HG03064 (cell line): ENCODE measurements around the gene POU4F3.

ENCODE experiments used
- ATAC-seq: cut with Tn5 transposase; IDR thresholded peaks from one replicate; pipeline ENCODE4 v1.9.1; 2021; ENCODE audit warnings: low read depth; ENCODE audit not compliant: unreplicated experiment

Gene POU4F3

DNA sequence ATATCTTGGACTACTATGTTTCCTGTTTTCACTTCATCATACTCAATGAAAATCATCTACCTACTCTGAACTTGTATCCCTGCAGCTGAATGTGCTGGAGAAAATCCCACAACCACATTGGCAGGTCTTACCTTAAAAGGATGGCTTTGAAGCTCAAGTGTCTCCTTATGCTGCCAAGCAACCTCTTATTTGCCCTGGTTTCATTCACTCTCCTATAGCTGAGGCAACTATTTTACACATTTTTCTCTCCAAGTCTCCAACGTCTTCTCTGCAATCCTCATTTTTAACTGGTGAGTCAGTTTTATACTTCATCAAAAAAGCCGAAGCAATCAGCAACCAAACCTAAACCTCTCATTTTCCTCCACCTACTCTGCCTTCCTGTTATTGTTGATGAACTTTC lies 49.7 kb downstream of the POU4F3 start:
- ATAC-seq: no peak

DNA sequence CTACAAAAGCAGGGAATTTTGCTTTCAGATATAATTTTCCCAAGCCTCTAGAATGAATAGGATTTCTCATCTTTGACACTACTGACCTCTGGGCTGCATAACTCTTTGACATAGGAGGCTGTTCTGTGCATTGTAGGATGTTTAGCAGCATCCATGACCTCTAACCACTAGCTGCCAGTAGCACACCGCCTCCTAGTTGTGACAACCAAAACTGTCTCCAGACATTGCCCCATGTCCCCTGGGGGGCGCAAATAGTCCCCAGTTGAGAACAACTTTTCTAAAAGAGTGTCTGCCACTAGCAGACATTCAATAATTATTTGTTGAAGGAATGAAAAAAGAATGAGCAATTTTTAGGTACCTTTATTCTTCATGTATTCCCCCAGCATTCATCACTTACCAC lies 51.8 kb downstream of the POU4F3 start:
- ATAC-seq: no peak
